A673 (cell line): ENCODE data around the gene PFKM. TPM values are rescaled to one million over a fixed set of nuclear protein-coding genes. Genes with fewer than 3 reads are reported as not detected.

Experiments used
- BruUV-seq: library from RNA; stranded (reverse); fragments of 400-500 nt; replicated peaks from 2 replicates; lab custom pipeline; 2021; lab: Mats Ljungman, UMichigan
- CTCF ChIA-PET: fragments of 300-600 bp; sonication (Branson Sonifier 250); formaldehyde crosslinking; loops from one replicate; lab custom pipeline; 2022; ENCODE audit warnings: antibody characterized with exemption; lab: Charles Lee
- POLR2A ChIA-PET: fragments of 300-600 bp; sonication (Branson Sonifier 250); formaldehyde crosslinking; loops from one replicate; lab custom pipeline; 2022; ENCODE audit warnings: antibody characterized with exemption; ENCODE audit not compliant: low non-redundant PET; lab: Charles Lee
- DNase-seq: peaks from one replicate; pipeline ENCODE4 v3.0.0-alpha.2; 2015; ENCODE audit warnings: low spot score
- H3K27ac ChIP-seq: fragments of 200-600 bp; sonication (generic); 2 replicates; pipeline ENCODE4 v1.5.1; 2016; ENCODE audit warnings: mixed run types, low read depth, mild to moderate bottlenecking, mixed read lengths, antibody characterized with exemption, low read length; ENCODE audit not compliant: poor library complexity, severe bottlenecking
- H3K27me3 ChIP-seq: fragments of 200-600 bp; sonication (generic); replicated peaks from 2 replicates; pipeline ENCODE4 v1.6.1; 2017; ENCODE audit warnings: mixed run types, low read depth, mild to moderate bottlenecking, mixed read lengths, antibody characterized with exemption, low read length; ENCODE audit not compliant: insufficient read depth, poor library complexity
- H3K36me3 ChIP-seq: fragments of 200-600 bp; sonication (generic); 2 replicates; pipeline ENCODE4 v1.6.1; 2016; ENCODE audit warnings: mixed run types, mild to moderate bottlenecking, mixed read lengths, antibody characterized with exemption, low read length; ENCODE audit not compliant: insufficient read depth, poor library complexity, severe bottlenecking
- H3K4me1 ChIP-seq: fragments of 200-600 bp; sonication (generic); 2 replicates; pipeline ENCODE4 v1.6.1; 2017; ENCODE audit warnings: mixed run types, mild to moderate bottlenecking, mixed read lengths, antibody characterized with exemption, low read length; ENCODE audit not compliant: insufficient read depth, poor library complexity, severe bottlenecking
- H3K4me3 ChIP-seq: fragments of 200-600 bp; sonication (generic); 2 replicates; pipeline ENCODE4 v1.5.1; 2016; ENCODE audit warnings: low read depth, mixed run types, mild to moderate bottlenecking, mixed read lengths, low read length; ENCODE audit not compliant: poor library complexity, severe bottlenecking
- H3K9me3 ChIP-seq: fragments of 200-600 bp; sonication (generic); 2 replicates; pipeline ENCODE4 v1.6.1; 2016; ENCODE audit warnings: mixed run types, low read depth, mild to moderate bottlenecking, mixed read lengths, antibody characterized with exemption, low read length; ENCODE audit not compliant: poor library complexity, severe bottlenecking
- EZH2 ChIP-seq: fragments of 200-600 bp; sonication (generic); IDR thresholded peaks from 2 replicates; pipeline ENCODE4 v1.6.1; 2017; ENCODE audit warnings: borderline replicate concordance, low read depth, mild to moderate bottlenecking, mixed read lengths, antibody characterized with exemption, low read length; ENCODE audit not compliant: poor library complexity, severe bottlenecking
- intact Hi-C: fragments of 100-400 bp; cut with micrococcal nuclease; formaldehyde crosslinking; loops from one replicate; pipeline ENCODE4 v1.10.0; 2022; ENCODE audit not compliant: unreplicated experiment
- total RNA-seq: library from RNA; stranded (reverse); gene quantifications from 2 replicates; pipeline ENCODE4 v1.2.3, GENCODE V29; 2021
- TF ChIP-seq, protein P1 (sequence below): fragments of 300-800, 200-600 bp; sonication (generic); conservative IDR thresholded peaks from 2 replicates; pipeline ENCODE4 v1.5.1; 2017; ENCODE audit warnings: low read depth, mild to moderate bottlenecking, antibody characterized with exemption, low read length, moderate library complexity, mixed read lengths

The PFKM gene
- total RNA-seq, 1 experiment from 2014 or later: 114 TPM

- TF ChIP-seq, protein P1, sequence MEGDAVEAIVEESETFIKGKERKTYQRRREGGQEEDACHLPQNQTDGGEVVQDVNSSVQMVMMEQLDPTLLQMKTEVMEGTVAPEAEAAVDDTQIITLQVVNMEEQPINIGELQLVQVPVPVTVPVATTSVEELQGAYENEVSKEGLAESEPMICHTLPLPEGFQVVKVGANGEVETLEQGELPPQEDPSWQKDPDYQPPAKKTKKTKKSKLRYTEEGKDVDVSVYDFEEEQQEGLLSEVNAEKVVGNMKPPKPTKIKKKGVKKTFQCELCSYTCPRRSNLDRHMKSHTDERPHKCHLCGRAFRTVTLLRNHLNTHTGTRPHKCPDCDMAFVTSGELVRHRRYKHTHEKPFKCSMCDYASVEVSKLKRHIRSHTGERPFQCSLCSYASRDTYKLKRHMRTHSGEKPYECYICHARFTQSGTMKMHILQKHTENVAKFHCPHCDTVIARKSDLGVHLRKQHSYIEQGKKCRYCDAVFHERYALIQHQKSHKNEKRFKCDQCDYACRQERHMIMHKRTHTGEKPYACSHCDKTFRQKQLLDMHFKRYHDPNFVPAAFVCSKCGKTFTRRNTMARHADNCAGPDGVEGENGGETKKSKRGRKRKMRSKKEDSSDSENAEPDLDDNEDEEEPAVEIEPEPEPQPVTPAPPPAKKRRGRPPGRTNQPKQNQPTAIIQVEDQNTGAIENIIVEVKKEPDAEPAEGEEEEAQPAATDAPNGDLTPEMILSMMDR: no peak
- no peak for TF ChIP-seq EZH2
- no peaks in the 10 kb centered on the region for H3K4me1 ChIP-seq
- no peaks in the 10 kb centered on the region for H3K9me3 ChIP-seq
- H3K27ac ChIP-seq: no peak overlapping the region
- ChIA-PET POLR2A (no interaction called here), CTCF (no interaction called here)
- no peak for DNase-seq
- intact Hi-C loops: no loop called here
- H3K36me3 ChIP-seq: peaks cover 76% of the 10 kb centered on the region
- H3K27me3 ChIP-seq: no peaks in the 10 kb centered on the region
- H3K4me3 ChIP-seq: no peak overlapping the region
- BruUV-seq: no TSS peak
Measured at GRCh38 chr12:48132826-48133225, 13.7 kb downstream of the PFKM start.

DNA sequence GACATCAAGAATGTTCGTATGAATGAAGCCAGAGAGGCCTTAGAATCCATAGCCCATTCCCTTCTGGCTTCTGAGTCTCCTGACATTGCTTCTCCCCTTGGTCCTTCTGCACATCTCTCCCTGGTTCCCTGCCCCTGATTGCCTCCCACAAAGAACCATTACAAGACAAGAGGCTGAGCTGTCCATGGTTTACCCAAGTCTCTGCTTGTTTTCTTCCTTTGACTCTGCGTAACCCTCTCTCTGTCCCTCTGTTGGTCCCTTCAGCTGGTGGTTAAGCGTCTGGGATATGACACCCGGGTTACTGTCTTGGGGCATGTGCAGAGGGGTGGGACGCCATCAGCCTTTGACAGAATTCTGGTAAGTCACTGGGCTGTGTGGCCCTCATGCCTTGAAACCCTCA, 15.9 kb downstream of the PFKM start:
- POLR2A ChIA-PET: no interaction called here
- no peak for DNase-seq
- Histone ChIP-seq H3K9me3 (no peaks in the 10 kb centered on the region), H3K4me1 (no peaks in the 10 kb centered on the region), H3K27ac (no peak overlapping the region), H3K4me3 (no peak overlapping the region), H3K36me3 (peaks cover 79% of the 10 kb centered on the region), H3K27me3 (no peaks in the 10 kb centered on the region)
- intact Hi-C loops: no loop called here
- no TSS peak for BruUV-seq
- CTCF ChIA-PET: no interaction called here
- no peak for TF ChIP-seq EZH2
- TF ChIP-seq, protein P1: no peak

GRCh38 chr12:48142818-48143674, 23.9 kb downstream of the PFKM start:
- Histone ChIP-seq H3K4me1 (peaks cover 12% of the 10 kb centered on the region), H3K27ac (no peak overlapping the region), H3K4me3 (no peak overlapping the region), H3K9me3 (no peaks in the 10 kb centered on the region), H3K27me3 (no peaks in the 10 kb centered on the region), H3K36me3 (peaks cover 88% of the 10 kb centered on the region)
- no peak for DNase-seq
- TF ChIP-seq EZH2: no peak
- TF ChIP-seq, protein P1: no peak
- no TSS peak for BruUV-seq
- ChIA-PET POLR2A (no interaction called here), CTCF (no interaction called here)
- intact Hi-C loops: no loop called here
